Activated CD8-positive, alpha-beta memory T cell treated with anti-CD3 and anti-CD28 coated beads, Interleukin-2, amount 50 U/mL, for 1 hour (primary cell): Measurements from ENCODE around the gene ABRACL.
A peak's percentile ranks its signal among the peaks of the same experiment; 100 is the strongest.
"Not testable (repeated sequence)": the region's sequence is repeated elsewhere in the genome, so short reads cannot be mapped to it uniquely, and the experiment has no call there.

Source experiments
- DNase-seq: peaks from one replicate; pipeline ENCODE4 v3.0.0-alpha.2; 2020; ENCODE audit errors: extremely low read depth

The ABRACL gene, protein sequence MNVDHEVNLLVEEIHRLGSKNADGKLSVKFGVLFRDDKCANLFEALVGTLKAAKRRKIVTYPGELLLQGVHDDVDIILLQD

DNA sequence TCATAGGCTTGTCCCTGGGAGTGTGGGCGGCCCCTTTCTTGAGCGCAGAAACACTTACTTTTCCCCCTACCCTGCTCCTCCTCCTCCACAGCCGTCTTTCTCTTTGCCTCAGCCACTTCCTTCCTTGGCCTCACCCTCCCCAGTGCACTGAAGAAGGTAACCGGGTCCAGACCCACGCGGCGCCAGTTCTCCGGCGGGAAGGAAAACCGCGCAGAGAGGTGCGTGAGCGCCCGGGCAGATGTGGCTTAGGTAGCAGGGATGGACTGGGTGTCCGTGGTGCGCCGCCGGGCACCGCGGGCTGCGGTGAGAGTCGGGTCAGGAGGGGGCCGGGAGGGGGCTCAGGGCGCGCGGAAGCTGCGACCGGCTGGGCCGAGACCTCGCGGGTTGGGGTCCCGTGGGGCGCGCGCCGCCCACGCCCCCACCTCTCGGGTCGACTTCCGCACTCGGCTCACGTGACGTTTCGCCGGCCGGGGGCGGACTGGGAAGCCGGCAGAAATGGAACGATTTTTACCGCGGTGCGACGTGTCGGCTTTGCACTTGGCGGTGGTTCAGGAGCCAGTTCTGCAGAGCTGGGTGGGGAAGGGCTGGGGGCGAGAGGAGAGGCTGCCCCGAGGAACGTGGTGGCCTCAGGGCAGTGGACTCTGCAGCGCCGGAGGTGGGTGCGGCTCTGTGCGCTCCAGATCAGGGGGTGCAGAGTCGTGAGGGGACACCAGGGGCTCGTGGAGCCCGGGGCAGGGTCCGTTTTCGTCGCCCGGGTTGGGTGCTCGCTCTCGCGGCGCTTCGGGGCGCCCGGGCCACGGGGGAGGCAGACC, at the start of gene ABRACL:
ABRACL (plus strand) TSS at position 88 of the 812 bp plus-strand sequence. CDS start 5,416 bp downstream, outside the sequence.
- DNase-seq, result peak; percentile 41

DNA sequence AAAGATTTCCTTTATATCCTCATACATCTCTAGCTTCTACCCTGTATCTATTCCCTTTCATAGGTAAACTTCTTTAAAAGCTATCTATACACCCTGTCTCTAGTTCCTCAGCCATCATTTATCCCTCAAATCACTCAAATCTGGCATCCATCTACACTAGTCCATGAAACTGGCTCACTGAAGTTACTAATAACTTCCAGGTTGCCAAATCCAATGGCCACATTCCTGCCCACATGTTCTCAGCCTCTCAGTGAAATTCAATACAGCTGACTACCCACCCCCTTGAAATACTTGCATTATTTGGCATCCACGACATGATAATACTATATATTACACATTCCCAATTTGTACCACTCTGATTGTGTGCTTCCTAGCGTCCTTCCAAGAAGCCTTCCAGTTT, 49.2 kb upstream of the ABRACL start:
- DNase-seq, result no peak

DNA sequence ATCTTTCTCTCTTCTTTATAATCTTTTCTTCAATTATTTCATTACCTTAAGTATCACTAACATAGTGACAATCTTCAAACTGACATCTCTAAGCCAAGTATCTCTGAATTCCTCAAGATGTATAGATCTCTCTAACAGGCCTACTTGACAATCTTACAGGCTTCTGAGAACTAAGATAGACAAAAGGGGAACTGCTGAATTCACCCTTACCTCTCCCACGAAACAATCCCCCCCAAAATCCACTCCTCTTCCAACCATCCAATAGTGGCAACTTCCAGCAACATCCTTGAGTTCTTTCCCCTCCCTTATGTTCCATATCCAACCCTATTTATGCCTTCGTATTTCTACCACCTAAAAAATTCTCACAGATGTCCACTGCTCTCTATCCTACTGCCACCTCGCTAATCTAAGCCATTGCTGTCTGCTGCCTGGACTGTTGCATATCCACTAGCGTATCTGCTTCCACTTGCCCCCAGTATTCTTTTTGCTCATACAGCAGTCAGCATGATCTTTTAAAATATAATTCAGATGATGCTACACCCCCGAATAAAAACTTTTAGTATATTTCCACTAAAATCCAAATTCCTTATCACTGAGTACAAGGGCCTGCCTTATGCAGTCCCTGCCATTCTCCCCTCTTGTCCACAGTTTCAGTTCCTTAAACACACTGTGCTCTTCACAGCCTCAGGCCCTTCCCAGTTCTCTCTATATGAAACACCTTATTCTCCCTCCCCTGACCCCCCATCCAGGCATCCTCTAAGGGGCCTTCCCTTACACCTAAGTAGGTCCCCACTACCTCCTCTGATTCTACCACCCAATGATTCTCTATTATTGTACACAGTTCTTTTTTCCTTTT, 48.5 kb upstream of the ABRACL start:
- DNase-seq, result no peak

DNA sequence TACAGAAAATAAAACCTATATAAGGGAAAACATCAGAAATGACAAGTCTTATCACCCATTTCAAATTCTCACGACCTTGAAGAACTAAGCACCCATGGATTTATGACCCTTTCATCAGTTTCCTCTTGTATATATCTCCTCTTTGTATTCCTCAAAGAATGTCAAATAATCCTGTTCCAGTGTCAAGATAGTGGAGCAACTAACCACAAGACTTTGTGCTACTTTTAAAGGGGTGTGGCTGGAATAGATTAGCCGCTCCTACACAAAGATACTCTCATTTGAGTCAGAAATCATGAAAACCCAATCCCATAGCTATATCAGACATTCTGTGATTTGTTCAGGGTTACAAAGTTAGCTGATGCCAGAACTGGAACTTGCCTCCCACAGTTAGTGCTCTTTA, 47.1 kb upstream of the ABRACL start:
- DNase-seq, result no peak

DNA sequence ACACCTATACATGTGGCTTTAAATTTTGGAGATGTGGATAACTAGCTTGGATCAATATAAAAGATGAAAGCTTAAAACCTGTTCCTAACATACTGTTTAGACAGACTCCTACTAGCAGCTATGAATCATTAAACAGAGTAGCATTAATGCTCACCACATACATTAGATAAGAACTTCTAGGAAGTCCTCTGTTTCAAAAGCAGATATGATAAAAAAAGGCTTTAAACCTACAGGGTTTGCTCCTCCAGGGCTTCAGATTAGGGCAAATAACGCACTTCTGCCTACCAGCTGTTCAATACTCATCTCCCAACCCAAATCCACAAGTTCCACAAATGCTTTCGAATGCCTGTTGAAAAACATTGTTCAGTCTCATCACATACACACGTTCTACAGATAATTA, 42.0 kb upstream of the ABRACL start:
- no peak for DNase-seq

DNA sequence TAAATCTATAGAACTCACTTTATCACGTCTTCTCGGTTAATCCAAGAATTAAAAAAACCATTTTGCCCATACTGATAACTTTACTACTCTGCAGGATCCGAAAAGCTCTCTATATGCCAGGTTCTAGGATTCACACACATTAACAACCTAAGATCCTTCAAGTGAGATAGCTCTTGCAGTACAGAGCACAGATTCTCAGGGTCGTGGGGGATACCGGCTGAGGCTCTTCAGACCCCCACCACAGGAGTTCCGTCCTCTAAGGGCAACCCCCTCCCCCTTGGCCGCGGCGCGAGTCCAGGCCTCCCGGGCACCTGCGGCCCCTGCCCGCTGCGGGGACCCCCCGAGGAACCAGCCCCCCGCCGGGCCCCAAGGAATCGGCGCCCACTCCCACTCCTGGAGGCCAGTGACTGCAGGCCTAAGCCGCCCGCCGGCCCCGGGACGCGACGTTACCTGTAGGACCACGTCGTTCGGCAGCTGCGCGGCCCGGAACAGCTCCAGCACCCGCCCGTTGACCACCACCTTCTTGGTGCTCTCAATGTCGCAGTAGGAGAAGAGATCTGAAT, 41.4 kb upstream of the ABRACL start:
- DNase-seq, result no peak

DNA sequence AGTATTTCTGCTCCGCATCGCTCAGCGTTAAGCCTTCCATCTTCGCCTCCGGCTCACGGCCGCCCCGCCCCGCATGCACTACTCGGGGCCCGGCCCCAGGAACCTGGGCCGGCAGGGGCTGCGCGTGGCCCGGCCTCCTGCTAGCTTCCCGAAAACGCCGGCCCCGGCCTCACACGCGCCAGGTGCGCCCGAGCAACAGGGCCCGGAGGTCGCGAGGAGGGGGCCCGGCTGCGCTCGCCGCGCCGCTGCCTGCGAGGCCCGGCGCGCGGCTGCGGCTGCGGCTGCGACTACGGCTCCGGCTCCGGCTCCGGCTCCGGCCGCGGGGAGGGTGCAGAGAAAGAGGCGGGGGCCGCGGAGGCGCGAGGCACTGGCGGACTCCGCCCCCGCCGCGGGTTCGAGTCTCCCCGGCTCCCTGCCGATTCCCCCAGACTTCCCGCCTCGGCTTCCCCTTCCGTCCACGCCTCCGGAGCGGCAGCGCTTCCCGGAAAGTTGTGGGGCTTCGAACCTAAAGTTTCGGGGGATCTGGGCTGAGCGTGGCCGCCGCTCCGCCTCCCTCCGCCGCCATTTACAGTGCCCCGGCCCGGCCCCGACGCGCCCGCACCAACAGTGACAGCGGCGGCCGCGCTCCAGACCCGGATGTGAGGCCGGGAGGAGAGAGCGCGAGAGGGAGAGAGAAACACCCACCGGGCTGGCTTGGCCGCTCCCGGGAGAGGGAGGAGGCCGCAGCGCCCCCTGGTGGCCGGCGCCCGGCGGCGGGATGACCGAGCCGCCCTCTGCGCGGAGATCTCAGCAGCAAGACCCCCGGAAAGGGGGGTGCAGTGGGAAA, 40.7 kb upstream of the ABRACL start, which contains the start of gene REPS1:
REPS1 (minus strand) TSS at position 611 of the 826 bp plus-strand sequence; CDS start at position 40, 571 bp downstream.
- peak; percentile 75 for DNase-seq

DNA sequence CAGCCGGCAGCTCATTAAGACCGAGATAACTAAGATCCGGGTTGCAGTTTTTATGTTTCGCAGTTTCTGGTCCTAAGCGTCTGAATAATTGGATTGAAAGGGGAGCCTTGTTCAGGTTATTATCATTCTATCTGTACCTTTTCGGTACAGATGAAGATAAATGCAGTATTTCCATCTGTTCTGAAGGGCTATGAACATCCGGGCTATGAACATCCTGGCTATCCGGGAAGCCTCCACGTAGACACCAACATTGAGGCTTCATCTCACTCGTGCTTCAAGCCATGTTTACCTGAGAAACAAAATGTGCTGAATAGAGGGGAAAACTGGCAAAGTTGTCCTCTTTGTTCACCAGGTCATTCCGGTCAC, 40.1 kb upstream of the ABRACL start:
- no peak for DNase-seq

DNA sequence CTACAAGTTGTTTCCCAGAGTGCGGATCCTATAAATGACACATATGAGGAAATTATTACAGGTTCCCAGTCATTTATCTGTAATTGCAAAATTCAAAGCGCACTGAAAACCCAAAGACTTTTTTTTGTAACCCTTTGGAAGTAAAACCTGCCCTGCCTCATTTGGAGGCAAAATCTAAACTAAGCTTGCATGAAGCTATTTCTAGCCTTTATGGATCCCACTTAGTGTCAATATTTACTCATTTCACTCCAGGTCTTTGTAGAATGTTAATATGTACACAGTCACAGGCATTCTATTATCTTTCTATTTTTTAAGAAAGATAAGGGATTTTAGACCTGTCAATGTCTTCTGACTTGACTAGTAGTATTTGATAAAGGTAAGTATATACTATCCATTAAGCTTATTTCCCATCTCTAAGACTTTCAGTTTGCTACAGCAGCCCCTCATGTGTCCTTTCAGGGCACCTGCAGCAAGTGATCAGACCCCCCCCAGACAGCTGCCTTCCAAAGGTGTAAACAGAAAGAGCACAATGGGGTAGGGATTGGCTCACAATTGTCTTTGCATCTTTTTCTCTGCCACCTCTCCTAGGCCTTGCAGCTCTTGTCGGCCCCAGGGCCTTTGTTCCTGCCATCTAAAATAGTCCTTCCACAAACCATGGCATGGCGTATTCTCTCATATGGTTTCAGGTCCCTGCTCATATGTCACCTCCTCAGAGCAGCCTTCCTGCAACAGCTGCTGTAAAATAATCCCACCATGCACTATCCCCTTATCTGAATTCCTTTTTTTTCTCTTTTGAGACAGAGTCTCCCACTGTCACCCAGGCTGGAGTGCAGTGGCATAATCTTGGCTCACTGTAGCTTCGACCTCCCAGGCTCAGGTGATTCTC, 39.2 kb upstream of the ABRACL start:
- DNase-seq, result no peak

DNA sequence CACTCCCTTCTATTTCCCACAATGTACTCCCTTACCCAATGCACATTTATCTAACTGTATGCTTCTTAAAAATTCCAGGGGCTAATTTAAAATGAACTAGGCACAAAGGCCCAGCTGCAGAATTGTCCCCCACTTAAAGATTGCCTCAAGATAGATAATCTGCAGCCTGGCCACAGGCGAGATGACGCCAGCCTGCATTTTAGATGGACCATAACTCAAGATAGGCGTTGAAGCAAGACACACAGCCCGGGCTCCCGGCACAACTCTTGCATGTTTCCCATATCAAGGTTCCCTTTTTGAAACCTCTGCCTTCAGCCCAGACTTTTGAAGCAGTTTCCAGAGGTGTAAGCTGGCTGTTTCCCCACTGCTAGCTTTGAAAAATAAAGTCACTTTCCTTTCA, 37.3 kb upstream of the ABRACL start:
- DNase-seq, result no peak

DNA sequence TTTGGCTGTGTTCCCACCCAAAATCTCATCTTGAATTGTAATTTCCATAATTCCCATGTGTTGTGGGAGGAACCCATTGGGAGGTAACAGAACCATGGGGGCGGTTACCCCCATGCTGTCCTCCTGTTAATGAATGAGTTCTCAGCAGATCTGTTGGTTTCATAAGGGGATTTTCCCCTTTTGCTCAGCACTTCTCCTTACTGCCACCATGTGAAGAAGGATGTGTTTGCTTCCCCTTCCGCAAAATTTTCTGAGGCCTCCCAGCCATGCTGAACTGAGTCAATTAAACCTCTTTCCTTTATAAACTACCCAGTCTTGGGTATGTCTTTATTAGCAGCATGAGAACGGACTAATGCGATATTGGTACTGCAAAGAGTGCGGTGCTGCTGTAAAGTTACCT, 35.6 kb upstream of the ABRACL start:
- DNase-seq, result not testable (repeated sequence)

DNA sequence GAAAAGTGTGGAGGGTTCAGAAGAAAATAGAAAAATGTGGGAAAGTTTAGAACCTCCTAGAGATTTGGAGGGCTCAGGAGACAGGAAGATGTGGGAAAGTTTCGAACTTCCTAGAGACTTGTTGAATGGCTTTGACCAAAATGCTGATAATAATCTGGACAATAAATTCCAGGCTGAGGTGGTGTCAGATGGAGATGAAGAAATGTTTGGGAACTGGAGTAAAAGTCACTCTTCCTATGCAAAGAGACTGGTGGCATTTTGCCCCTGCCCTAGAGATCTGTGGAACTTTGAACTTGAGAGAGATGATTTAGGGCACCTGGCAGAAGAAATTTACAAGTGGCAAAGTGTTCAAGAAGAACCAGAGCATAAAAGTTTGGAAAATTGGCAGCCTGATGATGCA, 35.1 kb upstream of the ABRACL start:
- DNase-seq, result not testable (repeated sequence)

DNA sequence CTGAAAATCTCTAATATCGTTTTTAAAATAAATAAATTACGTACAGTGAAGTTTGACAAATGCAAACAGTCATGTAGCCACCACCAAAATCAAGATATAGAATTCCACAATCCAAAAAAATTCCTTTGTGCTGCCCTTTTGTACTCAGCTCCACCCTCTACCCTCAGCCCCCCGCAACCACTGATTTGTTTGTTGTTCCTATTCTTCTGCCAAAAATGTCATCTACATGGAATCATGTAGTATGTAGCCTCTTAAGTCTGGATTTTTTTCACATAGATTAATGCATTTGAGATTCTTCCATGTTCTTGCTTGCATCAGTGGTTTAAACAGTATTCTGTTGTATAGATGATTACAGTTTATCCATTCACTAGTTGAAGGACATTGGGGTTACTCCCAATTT, 32.0 kb upstream of the ABRACL start:
- no peak for DNase-seq

DNA sequence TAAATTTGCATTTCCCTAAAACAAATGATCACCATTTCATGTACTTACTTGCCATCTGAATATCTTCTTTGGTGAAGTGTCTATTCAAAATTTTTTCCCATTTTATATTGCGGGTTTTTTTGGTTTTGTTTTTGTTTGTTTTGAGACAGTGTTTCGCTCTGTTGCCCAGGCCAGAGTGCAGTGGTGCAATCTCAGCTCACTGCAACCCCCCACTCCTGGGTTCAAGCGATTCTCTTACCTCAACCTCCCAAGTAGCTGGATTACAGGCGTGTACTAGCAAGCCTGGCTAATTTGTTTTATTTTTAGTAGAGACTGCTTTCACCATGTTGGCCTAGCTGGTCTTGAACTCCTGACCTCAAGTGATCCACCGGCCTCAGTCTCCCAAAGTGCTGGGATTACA, 31.4 kb upstream of the ABRACL start:
- no peak for DNase-seq

DNA sequence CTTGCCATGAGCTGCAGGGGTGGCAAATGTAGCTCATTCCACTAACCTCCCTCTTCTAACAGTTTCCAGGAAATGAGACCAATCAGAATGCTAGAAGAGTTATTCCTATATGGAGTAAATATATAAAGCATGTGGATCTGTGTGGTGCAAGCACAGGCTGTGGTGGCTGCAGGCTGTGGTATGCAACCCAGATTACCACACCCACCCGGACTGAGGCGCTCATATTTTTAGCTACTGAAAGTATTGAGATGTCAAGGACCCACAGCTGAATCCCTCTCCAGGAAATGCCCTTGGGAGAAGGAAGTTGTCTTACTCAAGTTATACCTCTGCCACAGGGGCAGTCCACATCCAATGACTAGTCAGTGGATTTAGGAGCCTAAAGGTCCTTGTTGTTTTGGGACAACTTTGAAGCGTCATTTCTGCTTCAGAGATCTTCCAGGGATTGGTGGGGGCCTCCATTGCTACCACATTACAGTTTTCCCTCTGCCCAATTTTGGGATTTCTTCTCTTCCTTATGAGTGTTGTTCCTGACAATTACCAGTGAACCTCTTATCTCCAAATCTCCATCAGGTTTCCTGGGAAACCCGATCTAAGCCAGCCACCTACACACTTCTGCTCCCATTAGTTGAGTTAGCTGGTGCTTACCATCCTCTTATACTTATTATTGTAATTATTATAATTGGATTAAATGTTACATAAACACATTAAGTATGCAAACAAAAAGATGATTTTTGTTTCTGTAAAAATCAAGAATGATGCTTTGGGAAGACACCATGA, 28.4 kb upstream of the ABRACL start:
- DNase-seq, result no peak

DNA sequence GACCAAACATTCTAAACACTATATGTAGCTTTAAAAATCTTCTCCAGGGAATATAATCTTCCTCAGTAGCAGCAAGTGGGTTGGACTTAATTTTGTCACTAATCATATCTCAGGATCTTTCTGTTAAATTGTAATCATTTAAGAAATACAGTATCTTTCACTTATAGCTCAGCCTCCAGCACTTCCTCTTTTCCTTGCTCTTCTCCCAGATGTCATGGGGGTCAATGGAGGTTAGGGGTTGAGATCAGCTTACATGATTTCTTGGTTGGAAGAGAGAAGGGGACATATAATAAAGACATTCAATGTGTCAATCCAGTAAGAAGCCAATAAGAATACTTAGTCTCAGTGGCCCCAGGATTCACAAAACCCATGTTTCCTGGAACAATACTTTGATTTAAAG, 24.8 kb upstream of the ABRACL start:
- no peak for DNase-seq

DNA sequence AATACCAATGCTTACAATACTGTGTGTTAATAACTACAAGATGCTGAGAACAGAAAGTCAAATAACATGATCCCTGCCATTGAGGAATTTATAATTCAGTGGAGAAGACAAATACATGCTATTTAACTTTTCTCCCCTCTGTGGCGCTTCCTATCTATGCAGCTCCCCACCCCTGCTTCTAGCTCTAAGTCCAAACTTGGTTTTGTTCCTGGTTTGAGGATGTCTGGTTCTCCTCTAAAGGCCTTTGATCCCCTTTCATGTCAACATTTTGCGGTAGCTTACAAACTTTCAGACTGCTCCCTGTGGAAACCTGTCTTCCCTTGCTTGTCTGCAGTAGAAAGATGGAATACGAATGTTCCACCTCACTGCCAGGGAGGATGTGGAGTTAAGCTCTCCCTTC, 22.1 kb upstream of the ABRACL start:
- no peak for DNase-seq

DNA sequence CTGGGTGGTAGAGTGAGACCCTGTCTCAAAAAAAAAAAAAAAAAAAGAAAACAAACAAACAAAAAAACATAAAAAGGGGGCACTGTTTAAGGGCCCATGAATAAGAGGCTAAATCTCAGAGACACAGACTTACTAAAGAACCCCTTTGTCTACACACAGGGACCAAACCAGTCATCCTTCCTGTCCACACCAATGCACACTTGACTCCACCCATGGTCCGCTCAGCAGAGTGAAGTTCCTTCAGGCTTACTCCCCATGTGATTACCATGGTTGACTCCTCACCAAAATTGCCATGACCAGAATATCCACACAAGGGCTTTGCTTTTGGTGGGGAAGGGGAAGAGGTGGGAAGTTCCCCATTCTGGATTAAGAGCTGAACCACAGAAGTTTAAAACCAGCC, 21.1 kb upstream of the ABRACL start:
- no peak for DNase-seq

DNA sequence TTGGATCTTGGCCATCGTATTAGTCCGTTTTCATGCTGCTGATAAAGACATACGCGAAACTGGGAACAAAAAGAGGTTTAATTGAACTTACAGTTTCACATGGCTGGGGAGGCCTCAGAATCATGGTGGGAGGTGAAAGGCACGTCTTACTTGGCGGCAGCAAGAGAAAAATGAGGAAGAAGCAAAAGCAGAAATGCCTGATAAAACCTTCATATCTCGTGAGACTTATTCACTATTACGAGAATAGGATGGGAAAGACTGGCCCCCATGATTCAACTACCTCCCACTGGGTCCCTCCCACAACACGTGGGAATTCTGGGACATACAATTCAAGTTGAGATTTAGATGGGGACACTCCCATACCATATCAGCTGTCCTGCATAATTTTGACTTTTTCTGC, 20.4 kb upstream of the ABRACL start:
- no peak for DNase-seq

DNA sequence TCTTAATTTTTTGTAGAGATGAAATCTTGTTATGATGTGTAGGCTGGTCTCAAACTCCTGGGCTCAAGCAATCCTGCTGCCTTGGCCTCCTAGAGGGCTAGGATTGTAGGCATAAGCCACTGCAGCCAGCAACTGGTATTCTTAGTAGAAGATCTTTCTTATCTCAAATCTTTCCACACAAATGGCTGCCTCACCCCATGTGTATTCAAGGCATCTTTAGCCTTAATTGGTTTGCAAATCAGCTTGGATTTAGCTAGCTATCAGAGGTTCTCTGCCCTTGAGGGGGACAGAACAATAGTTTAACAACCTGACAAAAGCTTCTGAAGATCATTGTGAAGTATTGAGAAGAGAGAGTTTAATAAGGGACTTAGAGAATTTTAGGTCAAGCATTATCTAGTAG, 17.9 kb upstream of the ABRACL start:
- DNase-seq, result no peak
